Stimulated activated naive CD8-positive, alpha-beta T cell treated with anti-CD3 and anti-CD28 coated beads, Interleukin-15, amount 100 ng/mL, for 72 hours (primary cell): ENCODE data around the gene HSF2BP.
"Not testable (repeated sequence)": the region's sequence is repeated elsewhere in the genome, so short reads cannot be mapped to it uniquely, and the experiment has no call there.

ENCODE experiments used
- ATAC-seq: fragments of 150-1000 bp; cut with Tn5 transposase; 2 replicates; pipeline ENCODE4 v1.10.0; 2021; ENCODE audit warnings: mild to moderate bottlenecking, moderate library complexity
- DNase-seq, 2 donors: peaks; one replicate each; pipeline ENCODE4 v3.0.0; 2021 to 2022
- H3K27ac Mint-ChIP-seq, 2 donors: one replicate each; pipeline ENCODE4 v1.8.0; 2022; ENCODE audit warnings: mild to moderate bottlenecking in 2 of 2, mixed read lengths in 2 of 2, moderate library complexity in 2 of 2
- H3K27me3 Mint-ChIP-seq: one replicate; pipeline ENCODE4 v1.8.0; 2022; ENCODE audit warnings: mixed read lengths
- H3K4me1 Mint-ChIP-seq: one replicate; pipeline ENCODE4 v1.8.0; 2022; ENCODE audit warnings: mild to moderate bottlenecking, mixed read lengths
- H3K4me3 Mint-ChIP-seq, 2 donors: one replicate each; pipeline ENCODE4 v1.8.0; 2022; ENCODE audit warnings: mild to moderate bottlenecking in 2 of 2, mixed read lengths in 2 of 2, moderate library complexity in 1 of 2
- H3K9me3 Mint-ChIP-seq, 2 donors: one replicate each; pipeline ENCODE4 v1.8.0; 2022; ENCODE audit warnings: mixed read lengths in 2 of 2

HSF2BP gene

GRCh38 chr21:43585924-43586413 is 73.3 kb downstream of the HSF2BP start:
- Mint-ChIP-seq H3K4me1 (no peaks in the 10 kb centered on the region), H3K27me3 (no peaks in the 10 kb centered on the region), H3K9me3 (no peaks in the 10 kb centered on the region), H3K4me3 (no peak overlapping the region), H3K27ac (peak overlapping the region in 1 of 2 donors; percentile 68)
- DNase-seq, result no peak
- no peak for ATAC-seq

- DNase-seq (no peak), ATAC-seq (no peak)
- no peak overlapping the region for H3K4me3 Mint-ChIP-seq
- H3K9me3 Mint-ChIP-seq, result no peaks in the 10 kb centered on the region
- no peaks in the 10 kb centered on the region for H3K4me1 Mint-ChIP-seq
- no peak overlapping the region for H3K27ac Mint-ChIP-seq
- no peaks in the 10 kb centered on the region for H3K27me3 Mint-ChIP-seq
These were observed 73.8 kb downstream of the HSF2BP start for GRCh38 chr21:43585514-43585913.

- H3K4me1 Mint-ChIP-seq, result no peaks in the 10 kb centered on the region
- ATAC-seq (no peak), DNase-seq (no peak)
- H3K4me3 Mint-ChIP-seq, result no peak overlapping the region
- no peaks in the 10 kb centered on the region for H3K27me3 Mint-ChIP-seq
- no peaks in the 10 kb centered on the region for H3K9me3 Mint-ChIP-seq
- peak overlapping the region; percentile 67 to 81 for H3K27ac Mint-ChIP-seq
These were observed 77.8 kb downstream of the HSF2BP start for GRCh38 chr21:43581453-43581852.

GRCh38 chr21:43578677-43579303 is 80.5 kb downstream of the HSF2BP start:
- Mint-ChIP-seq H3K27me3 (peaks cover 12% of the 10 kb centered on the region), H3K9me3 (no peaks in the 10 kb centered on the region), H3K4me1 (no peaks in the 10 kb centered on the region), H3K4me3 (no peak overlapping the region), H3K27ac (no peak overlapping the region)
- DNase-seq (no peak), ATAC-seq (no peak)

GRCh38 chr21:43575473-43575844 is 83.8 kb downstream of the HSF2BP start:
- Mint-ChIP-seq H3K4me1 (no peaks in the 10 kb centered on the region), H3K27ac (no peak overlapping the region), H3K27me3 (peaks cover 12% of the 10 kb centered on the region), H3K9me3 (no peaks in the 10 kb centered on the region), H3K4me3 (no peak overlapping the region)
- DNase-seq (no peak), ATAC-seq (no peak)

GRCh38 chr21:43574741-43575472 is 84.4 kb downstream of the HSF2BP start:
- ATAC-seq (no peak), DNase-seq (no peak)
- Mint-ChIP-seq H3K4me1 (no peaks in the 10 kb centered on the region), H3K9me3 (no peaks in the 10 kb centered on the region), H3K27ac (no peak overlapping the region), H3K4me3 (no peak overlapping the region), H3K27me3 (peaks cover 12% of the 10 kb centered on the region)

- no peak overlapping the region for H3K27ac Mint-ChIP-seq
- H3K27me3 Mint-ChIP-seq, result peaks cover 12% of the 10 kb centered on the region
- ATAC-seq, result no peak
- H3K4me3 Mint-ChIP-seq, result no peak overlapping the region
- no peak for DNase-seq
- H3K4me1 Mint-ChIP-seq, result no peaks in the 10 kb centered on the region
- H3K9me3 Mint-ChIP-seq, result no peaks in the 10 kb centered on the region
These were observed 85.4 kb downstream of the HSF2BP start for GRCh38 chr21:43573921-43574320.

GRCh38 chr21:43572446-43572845 is 86.8 kb downstream of the HSF2BP start:
- no peak for ATAC-seq
- H3K4me3 Mint-ChIP-seq, result no peak overlapping the region
- DNase-seq, result no peak
- H3K9me3 Mint-ChIP-seq, result no peaks in the 10 kb centered on the region
- H3K27ac Mint-ChIP-seq, result no peak overlapping the region
- H3K4me1 Mint-ChIP-seq, result no peaks in the 10 kb centered on the region
- H3K27me3 Mint-ChIP-seq, result peaks cover 12% of the 10 kb centered on the region

GRCh38 chr21:43571976-43572375 is 87.3 kb downstream of the HSF2BP start:
- Mint-ChIP-seq H3K27ac (peak overlapping the region in 1 of 2 donors; percentile 4), H3K27me3 (peaks cover 12% of the 10 kb centered on the region), H3K4me1 (no peaks in the 10 kb centered on the region), H3K9me3 (no peaks in the 10 kb centered on the region), H3K4me3 (no peak overlapping the region)
- DNase-seq (no peak), ATAC-seq (no peak)

- not testable (repeated sequence) for ATAC-seq, DNase-seq, H3K27me3 Mint-ChIP-seq, H3K9me3 Mint-ChIP-seq, H3K27ac Mint-ChIP-seq, H3K4me1 Mint-ChIP-seq, H3K4me3 Mint-ChIP-seq
These were observed 89.1 kb downstream of the HSF2BP start for GRCh38 chr21:43570195-43570594.

GRCh38 chr21:43562451-43562850 is 96.8 kb downstream of the HSF2BP start:
- not testable (repeated sequence) for H3K4me1 Mint-ChIP-seq, H3K9me3 Mint-ChIP-seq, ATAC-seq, DNase-seq, H3K27ac Mint-ChIP-seq, H3K4me3 Mint-ChIP-seq, H3K27me3 Mint-ChIP-seq

- H3K27ac Mint-ChIP-seq, H3K9me3 Mint-ChIP-seq, ATAC-seq, DNase-seq, H3K4me3 Mint-ChIP-seq, H3K27me3 Mint-ChIP-seq, H3K4me1 Mint-ChIP-seq: not testable (repeated sequence)
These were observed 118.7 kb downstream of the HSF2BP start for GRCh38 chr21:43540561-43540960.

GRCh38 chr21:43522495-43523131 is 136.7 kb downstream of the HSF2BP start:
- H3K4me3 Mint-ChIP-seq, H3K27me3 Mint-ChIP-seq, H3K27ac Mint-ChIP-seq, H3K9me3 Mint-ChIP-seq, ATAC-seq, DNase-seq, H3K4me1 Mint-ChIP-seq: not testable (repeated sequence)

- H3K27me3 Mint-ChIP-seq, H3K4me3 Mint-ChIP-seq, H3K9me3 Mint-ChIP-seq, H3K4me1 Mint-ChIP-seq, DNase-seq, ATAC-seq, H3K27ac Mint-ChIP-seq: not testable (repeated sequence)
These were observed 141.6 kb downstream of the HSF2BP start for GRCh38 chr21:43517701-43518100.

- ATAC-seq, H3K27ac Mint-ChIP-seq: not testable (repeated sequence)
These were observed 142.2 kb downstream of the HSF2BP start for GRCh38 chr21:43516860-43517627.

More at GRCh38 chr21:43516860-43517627, 142.2 kb downstream of the HSF2BP start:
- not testable (repeated sequence) for H3K9me3 Mint-ChIP-seq, H3K4me1 Mint-ChIP-seq, H3K27me3 Mint-ChIP-seq, H3K4me3 Mint-ChIP-seq, DNase-seq
